ENCODE data around the gene ANO2.

- TF ChIP-seq CTCF (IDR thresholded peaks at IDR 0.05; ENCODE audit: low read depth, low read length, missing input control) (no peak), RXRA (IDR thresholded peaks at IDR 0.05) (no peak), GABPA (IDR thresholded peaks at IDR 0.05 in 1 of 2, conservative IDR thresholded peaks at IDR 0.05 in 1 of 2) (no peak), ATF3 (IDR thresholded peaks at IDR 0.05) (no peak), TAF1 (conservative IDR thresholded peaks at IDR 0.05) (no peak), EGR1 (IDR thresholded peaks at IDR 0.05; ENCODE audit: low read depth in 2 of 2) (no peak), JUND (IDR thresholded peaks at IDR 0.05) (no peak), REST (IDR thresholded peaks at IDR 0.05) (no peak), MAX (IDR thresholded peaks at IDR 0.05) (no peak), YY1 (IDR thresholded peaks at IDR 0.05) (no peak), SP1 (IDR thresholded peaks at IDR 0.05) (no peak)
Observed at GRCh38 chr12:5947006-5947405, 1.9 kb upstream of the ANO2 start.

Data from liver (tissue), 3 donors.